Thymus (tissue), 11 donors: ENCODE data around the gene RNF151. TPM values are rescaled to one million over a fixed set of nuclear protein-coding genes. Genes with fewer than 3 reads are reported as not detected.

Experiments
- DNase-seq, 9 donors: peaks; one replicate each; pipeline ENCODE4 v3.0.0-alpha.2; 2013; ENCODE audit warnings: low spot score in 9 of 9, low read depth in 6 of 9, missing footprints in 1 of 9
- H3K27ac ChIP-seq, 2 donors: one replicate each; pipeline ENCODE4 v1.5.1; 2013; ENCODE audit warnings: control low read depth in 1 of 2, low read depth in 1 of 2, low read length in 1 of 2, mild to moderate bottlenecking in 1 of 2, moderate library complexity in 1 of 2
- H3K27me3 ChIP-seq, 2 donors: one replicate each; pipeline ENCODE4 v1.5.1; 2013; ENCODE audit warnings: low read length in 1 of 2; ENCODE audit not compliant: control insufficient read depth in 2 of 2, insufficient read depth in 1 of 2
- H3K36me3 ChIP-seq, 2 donors: one replicate each; pipeline ENCODE4 v1.5.1; 2013; ENCODE audit warnings: low read length in 1 of 2, mild to moderate bottlenecking in 1 of 2, moderate library complexity in 1 of 2; ENCODE audit not compliant: control insufficient read depth in 2 of 2, insufficient read depth in 2 of 2
- H3K4me1 ChIP-seq, 2 donors: one replicate each; pipeline ENCODE4 v1.5.1; 2013; ENCODE audit warnings: low read length in 2 of 2; ENCODE audit not compliant: control insufficient read depth in 2 of 2, insufficient read depth in 2 of 2
- H3K4me3 ChIP-seq, 2 donors: one replicate each; pipeline ENCODE4 v1.5.1; 2013; ENCODE audit warnings: low read length in 2 of 2, control low read depth in 1 of 2, mild to moderate bottlenecking in 1 of 2
- H3K9me3 ChIP-seq, 2 donors: one replicate each; pipeline ENCODE4 v1.5.1; 2013; ENCODE audit warnings: low read length in 1 of 2, mild to moderate bottlenecking in 1 of 2; ENCODE audit not compliant: control insufficient read depth in 2 of 2, insufficient read depth in 1 of 2
- WGBS: extraction: QIAGEN DNeasy Blood & Tissue Kit; methylation state at CpG from one replicate; pipeline ENCODE4 v1.1.7; 2013; 5-methylcytosine and 5-hydroxymethylcytosine counted together
- polyA plus RNA-seq: library from polyadenylated mRNA; stranded (reverse); fragments of 200-250 nt; gene quantifications from one replicate; pipeline ENCODE4 v1.2.3, GENCODE V29; 2013
- total RNA-seq: library from RNA; stranded (reverse); fragments of 120-200 nt; gene quantifications from one replicate; pipeline ENCODE4 v1.2.4, GENCODE V29; 2013
- donor health status: healthy.

Gene RNF151
- total and polyA plus RNA-seq, 2 donors, result 0.82 TPM; not detected in 1

DNA sequence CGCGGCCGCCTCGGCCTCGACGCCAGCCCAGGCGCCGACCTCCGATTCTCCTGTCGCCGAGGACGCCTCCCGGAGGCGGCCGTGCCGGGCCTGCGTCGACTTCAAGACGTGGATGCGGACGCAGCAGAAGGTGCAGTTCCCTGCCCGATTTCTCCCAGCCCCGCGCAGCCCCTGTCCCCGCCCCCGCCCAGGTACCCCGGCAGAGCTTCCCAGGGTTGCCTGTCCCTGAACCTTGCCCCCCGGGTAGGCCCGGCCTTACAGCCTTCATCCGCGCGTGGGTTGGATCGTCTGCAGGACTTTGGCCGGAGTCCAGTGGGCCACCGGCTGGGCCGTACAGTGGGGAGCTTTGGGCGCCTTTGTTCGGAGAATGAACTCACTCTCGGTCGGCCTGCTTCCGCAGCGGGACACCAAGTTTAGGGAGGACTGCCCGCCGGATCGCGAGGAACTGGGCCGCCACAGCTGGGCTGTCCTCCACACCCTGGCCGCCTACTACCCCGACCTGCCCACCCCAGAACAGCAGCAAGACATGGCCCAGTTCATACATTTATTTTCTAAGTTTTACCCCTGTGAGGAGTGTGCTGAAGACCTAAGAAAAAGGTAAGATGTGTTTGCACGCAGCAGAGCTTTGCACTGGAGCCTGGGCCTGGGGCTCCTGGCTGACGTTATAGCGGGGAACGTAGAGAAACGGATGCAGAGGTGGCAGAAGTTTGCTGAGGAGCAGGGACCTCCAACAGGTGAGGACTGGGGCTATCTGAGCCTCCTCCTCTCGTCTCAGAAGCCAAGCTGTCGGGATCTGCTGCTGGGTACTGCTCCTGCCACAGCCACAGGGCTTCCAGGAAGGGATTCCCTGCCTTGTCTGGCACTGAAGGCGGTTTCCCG lies 17.9 kb downstream of the RNF151 start:
- H3K9me3 ChIP-seq, result peaks cover 0 to 34% of the 10 kb centered on the region in 2 donors
- H3K27me3 ChIP-seq, result peaks cover 61 to 78% of the 10 kb centered on the region in 2 donors
- H3K4me1 ChIP-seq, result peaks cover 10 to 25% of the 10 kb centered on the region in 2 donors
- DNase-seq, result peak in 1 of 9 donors; percentile 20
- peak overlapping the region in 1 of 2 donors; percentile 54 for H3K27ac ChIP-seq
- H3K4me3 ChIP-seq, result peak overlapping the region; percentile 47 to 80
- H3K36me3 ChIP-seq, result peaks cover 8 to 9% of the 10 kb centered on the region in 2 donors
- WGBS, result 18% methylated on average over 58 of the region's 58 CpGs

DNA sequence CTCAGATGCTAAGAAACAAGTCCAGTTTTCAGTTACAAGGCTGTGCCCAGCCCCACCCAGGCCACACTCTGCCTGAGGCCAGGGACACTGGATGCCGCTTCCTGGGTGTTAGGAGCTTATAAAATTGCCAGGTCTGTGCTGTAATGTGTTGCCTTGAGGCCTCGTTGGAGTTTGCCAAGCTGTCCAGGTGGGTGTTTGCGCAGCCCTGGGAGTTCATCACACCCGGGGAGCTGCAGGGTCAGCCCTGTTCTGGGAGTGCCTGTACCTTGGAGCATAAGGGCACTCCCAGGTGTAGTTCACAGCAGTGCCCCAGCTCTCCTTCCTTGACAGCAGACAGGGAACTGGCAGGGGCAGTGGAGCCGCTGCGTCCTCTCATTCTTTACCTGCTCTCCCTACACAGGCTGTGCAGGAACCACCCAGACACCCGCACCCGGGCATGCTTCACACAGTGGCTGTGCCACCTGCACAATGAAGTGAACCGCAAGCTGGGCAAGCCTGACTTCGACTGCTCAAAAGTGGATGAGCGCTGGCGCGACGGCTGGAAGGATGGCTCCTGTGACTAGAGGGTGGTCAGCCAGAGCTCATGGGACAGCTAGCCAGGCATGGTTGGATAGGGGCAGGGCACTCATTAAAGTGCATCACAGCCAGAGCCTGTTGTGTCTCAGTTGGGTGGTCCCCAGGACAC lies 19.0 kb downstream of the RNF151 start:
- DNase-seq, result no peak
- Histone ChIP-seq H3K36me3 (peaks cover 8 to 9% of the 10 kb centered on the region in 2 donors), H3K27me3 (peaks cover 61 to 76% of the 10 kb centered on the region in 2 donors), H3K4me3 (no peak overlapping the region), H3K27ac (no peak overlapping the region), H3K9me3 (peaks cover 0 to 26% of the 10 kb centered on the region in 2 donors), H3K4me1 (peaks cover 15 to 28% of the 10 kb centered on the region in 2 donors)
- 98% methylated on average over 14 of the region's 14 CpGs for WGBS

DNA sequence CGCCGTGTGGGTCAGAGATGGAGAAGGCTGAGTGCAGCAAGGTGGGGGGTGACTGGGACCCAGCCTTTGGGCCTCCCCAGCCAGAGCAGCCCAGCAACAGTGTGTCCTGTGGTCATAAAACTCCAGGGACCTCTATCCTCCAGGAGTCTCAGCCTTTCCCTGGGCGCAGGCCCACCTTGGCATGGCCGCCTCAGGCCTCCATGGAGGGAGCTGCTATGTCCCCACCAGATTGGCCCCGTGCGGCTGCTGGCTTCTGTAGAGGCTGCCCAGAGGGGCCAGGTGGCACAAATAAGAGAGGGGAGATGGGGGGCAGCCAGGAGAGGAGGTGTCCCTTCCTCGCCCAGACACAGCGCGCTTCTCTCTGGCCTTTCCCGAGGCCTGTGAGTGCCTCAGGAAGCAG lies 20.5 kb downstream of the RNF151 start:
- WGBS, result 98% methylated on average over 10 of the region's 10 CpGs
- H3K9me3 ChIP-seq, result peaks cover 0 to 16% of the 10 kb centered on the region in 2 donors
- no peak overlapping the region for H3K4me3 ChIP-seq
- H3K27ac ChIP-seq, result no peak overlapping the region
- peaks cover 20 to 39% of the 10 kb centered on the region in 2 donors for H3K4me1 ChIP-seq
- peaks cover 8 to 9% of the 10 kb centered on the region in 2 donors for H3K36me3 ChIP-seq
- DNase-seq, result no peak
- H3K27me3 ChIP-seq, result peaks cover 58 to 74% of the 10 kb centered on the region in 2 donors

DNA sequence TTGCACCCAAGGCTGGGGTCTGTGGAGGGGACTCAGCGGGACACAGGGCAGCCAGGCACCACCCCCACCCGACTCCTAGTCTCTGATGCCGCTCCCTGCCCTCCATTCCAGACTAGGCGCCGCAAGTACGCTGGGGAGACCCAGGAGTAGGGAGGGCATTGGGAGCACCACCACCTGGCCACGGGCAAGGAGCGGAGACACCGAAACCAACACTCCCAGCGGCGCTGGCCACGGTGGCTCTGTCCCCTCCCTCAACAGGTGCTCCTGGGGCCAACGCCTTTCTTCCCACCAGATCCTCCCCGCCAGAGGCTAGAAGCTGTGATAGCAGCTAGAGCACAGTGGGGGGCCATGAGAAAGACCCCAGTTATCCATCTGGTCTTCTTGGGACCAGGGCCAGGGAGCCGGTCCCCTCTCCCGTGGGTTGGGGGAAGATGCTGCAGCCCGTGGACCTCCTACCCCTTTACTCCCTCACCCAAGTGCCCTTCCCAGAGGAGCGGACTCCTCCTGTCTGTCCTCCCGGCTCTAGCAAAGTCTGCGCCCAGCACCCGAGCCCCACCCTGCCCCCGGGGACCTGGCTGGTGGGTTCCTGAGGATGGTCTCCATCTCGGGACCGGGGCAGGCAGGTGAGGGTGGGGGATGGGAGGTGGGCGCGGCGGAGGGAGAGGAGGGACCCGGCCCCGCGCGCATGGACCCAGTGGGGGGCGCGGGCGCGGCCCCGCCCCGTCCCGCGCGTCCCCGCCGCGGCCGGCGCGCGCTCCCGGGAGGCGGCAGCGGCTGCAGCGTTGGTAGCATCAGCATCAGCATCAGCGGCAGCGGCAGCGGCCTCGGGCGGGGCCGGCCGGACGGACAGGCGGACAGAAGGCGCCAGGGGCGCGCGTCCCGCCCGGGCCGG lies 22.8 kb downstream of the RNF151 start, which contains the start of gene SYNGR3:
SYNGR3 (plus strand) TSS at position 762 of the 892 bp plus-strand sequence. CDS start 133 bp downstream, outside the sequence.
- H3K27me3 ChIP-seq, result peaks cover 46 to 72% of the 10 kb centered on the region in 2 donors
- WGBS, result 10% methylated on average over 67 of the region's 67 CpGs
- peak within 1 kb of the TSS in 1 of 2 donors; percentile 38 for H3K4me3 ChIP-seq
- peaks cover 8 to 9% of the 10 kb centered on the region in 2 donors for H3K36me3 ChIP-seq
- no peak within 1 kb of the TSS for H3K27ac ChIP-seq
- peaks cover 1 to 13% of the 10 kb centered on the region in 2 donors for H3K9me3 ChIP-seq
- DNase-seq, result no peak
- H3K4me1 ChIP-seq, result peaks cover 18 to 30% of the 10 kb centered on the region in 2 donors

DNA sequence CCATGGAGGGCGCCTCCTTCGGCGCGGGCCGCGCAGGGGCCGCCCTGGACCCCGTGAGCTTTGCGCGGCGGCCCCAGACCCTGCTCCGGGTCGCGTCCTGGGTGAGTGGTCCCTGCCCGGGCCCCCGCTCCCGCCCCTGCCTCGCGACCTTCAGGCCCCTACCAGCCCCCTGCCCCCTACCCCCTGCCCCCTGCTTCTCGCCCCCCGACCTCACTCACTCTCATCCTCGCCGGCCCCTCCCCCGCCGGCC lies 23.4 kb downstream of the RNF151 start:
- H3K4me1 ChIP-seq, result peaks cover 13 to 24% of the 10 kb centered on the region in 2 donors
- 3% methylated on average over 25 of the region's 25 CpGs for WGBS

DNA sequence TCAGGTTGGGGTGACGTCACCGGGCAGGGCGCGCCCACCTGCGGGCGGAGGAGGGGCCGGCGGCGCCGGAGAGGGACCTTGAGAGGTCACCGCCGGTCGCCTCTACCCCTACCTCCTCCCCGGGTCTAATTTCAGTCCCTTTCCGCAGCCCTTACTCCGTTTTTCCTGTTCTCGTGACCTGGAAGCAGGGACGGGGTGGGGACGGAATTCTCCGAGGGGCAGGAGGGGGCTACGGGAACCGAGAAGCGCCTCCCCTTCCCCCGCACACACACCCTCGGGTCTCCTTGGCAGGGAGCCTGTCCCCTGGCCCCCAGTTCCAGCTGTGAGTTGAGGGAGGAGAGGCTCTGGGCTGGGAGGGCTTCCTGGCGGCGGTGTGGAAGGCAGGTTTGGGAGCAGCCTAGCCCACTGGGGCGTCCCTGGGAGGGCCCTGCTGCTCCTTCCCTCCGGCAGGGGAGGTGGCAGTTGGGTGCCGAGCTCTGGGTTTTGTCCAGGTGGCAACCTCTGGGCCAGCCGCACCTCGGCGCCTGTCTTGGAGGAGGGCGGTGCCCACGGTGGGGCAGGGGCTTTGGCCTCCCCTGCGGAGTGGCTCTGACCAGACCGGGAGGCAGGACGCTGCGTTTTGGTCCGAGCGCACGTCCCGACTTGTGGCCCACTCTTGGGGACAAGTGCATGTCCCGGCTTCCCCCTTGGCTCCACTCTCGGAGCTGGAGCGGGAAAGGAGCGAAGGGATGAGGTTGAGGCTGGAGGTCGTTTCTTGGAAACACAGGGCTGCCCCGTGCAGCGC lies 23.9 kb downstream of the RNF151 start:
- Histone ChIP-seq H3K27ac (no peak overlapping the region), H3K9me3 (peaks cover 1 to 13% of the 10 kb centered on the region in 2 donors), H3K36me3 (peaks cover 8 to 9% of the 10 kb centered on the region in 2 donors), H3K4me3 (peak overlapping the region in 1 of 2 donors; percentile 38), H3K27me3 (peaks cover 46 to 65% of the 10 kb centered on the region in 2 donors), H3K4me1 (peaks cover 13 to 19% of the 10 kb centered on the region in 2 donors)
- 4% methylated on average over 50 of the region's 50 CpGs for WGBS
- DNase-seq, result no peak

More for the DNA sequence above, 23.4 kb downstream of the RNF151 start:
- no peak for DNase-seq
- H3K9me3 ChIP-seq, result peaks cover 1 to 13% of the 10 kb centered on the region in 2 donors
- H3K36me3 ChIP-seq, result peaks cover 8 to 9% of the 10 kb centered on the region in 2 donors
- no peak overlapping the region for H3K27ac ChIP-seq
- H3K27me3 ChIP-seq, result peaks cover 46 to 66% of the 10 kb centered on the region in 2 donors
- peak overlapping the region in 1 of 2 donors; percentile 38 for H3K4me3 ChIP-seq

DNA sequence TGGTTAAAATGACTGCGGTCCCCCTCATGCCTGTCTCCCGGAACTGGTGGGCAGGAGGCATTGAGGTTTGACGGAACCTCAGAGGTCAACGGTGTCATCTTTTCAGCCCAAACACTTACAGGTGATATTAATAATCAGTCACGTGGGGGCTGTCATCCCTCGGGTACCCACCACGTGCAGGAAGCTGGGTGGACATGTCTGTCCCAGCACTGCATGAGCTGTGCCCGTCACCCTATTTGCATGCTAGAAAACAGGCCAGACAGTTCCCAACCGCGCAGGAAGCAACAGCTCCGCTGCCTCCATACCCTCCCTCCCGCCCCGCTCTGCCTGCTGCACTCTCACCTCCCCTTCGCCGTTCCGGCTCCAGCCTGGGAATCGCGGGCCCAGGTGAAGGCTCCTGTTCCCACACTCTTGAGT lies 24.5 kb downstream of the RNF151 start:
- peaks cover 46 to 65% of the 10 kb centered on the region in 2 donors for H3K27me3 ChIP-seq
- 3% methylated on average over 18 of the region's 18 CpGs for WGBS

DNA sequence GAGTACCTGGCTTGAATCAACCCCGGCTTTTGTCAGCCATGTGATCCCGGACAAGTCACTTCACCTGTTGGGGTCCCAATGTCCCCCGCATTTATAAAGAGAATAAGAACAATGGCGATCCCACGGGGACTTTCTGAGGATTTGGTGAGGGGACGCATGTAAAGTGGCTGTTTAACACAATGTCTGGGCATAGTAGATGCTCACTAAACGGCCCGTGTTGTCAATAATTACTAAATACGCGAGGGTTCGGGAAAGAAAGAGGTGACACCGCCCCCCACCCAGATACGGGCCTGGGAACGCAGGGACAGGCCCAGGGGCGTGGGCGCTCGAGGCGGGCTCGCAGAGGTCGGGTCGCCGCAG lies 24.9 kb downstream of the RNF151 start:
- Histone ChIP-seq H3K4me3 (peak overlapping the region; percentile 18 to 57), H3K27me3 (peaks cover 46 to 65% of the 10 kb centered on the region in 2 donors), H3K9me3 (peaks cover 1 to 13% of the 10 kb centered on the region in 2 donors), H3K27ac (peak overlapping the region in 1 of 2 donors; percentile 53), H3K4me1 (peaks cover 13 to 19% of the 10 kb centered on the region in 2 donors), H3K36me3 (peaks cover under 1 to 2% of the 10 kb centered on the region in 2 donors)
- no peak for DNase-seq
- WGBS, result 15% methylated on average over 22 of the region's 22 CpGs

More for the DNA sequence above, 24.5 kb downstream of the RNF151 start:
- H3K9me3 ChIP-seq, result peaks cover 1 to 13% of the 10 kb centered on the region in 2 donors
- H3K4me3 ChIP-seq, result peak overlapping the region; percentile 18 to 57
- peaks cover 3 to 6% of the 10 kb centered on the region in 2 donors for H3K36me3 ChIP-seq
- no peak overlapping the region for H3K27ac ChIP-seq
- peak in 1 of 9 donors; percentile 52 for DNase-seq
- H3K4me1 ChIP-seq, result peaks cover 13 to 19% of the 10 kb centered on the region in 2 donors
